Lower lobe of right lung (tissue), 2 donors: Measurements from ENCODE around the gene AEN. TPM values are rescaled to one million over a fixed set of nuclear protein-coding genes. Genes with fewer than 3 reads are reported as not detected.

Experiments used
- ATAC-seq, 2 donors: fragments of 200-7000 bp; cut with Tn5 transposase; one replicate each; pipeline ENCODE4 v1.9.1; 2020 to 2022; ENCODE audit warnings: mild to moderate bottlenecking in 2 of 2, moderate library complexity in 2 of 2
- DNase-seq: peaks from one replicate; pipeline ENCODE4 v3.0.0-alpha.2; 2020
- H3K27ac ChIP-seq: fragments of 200-600 bp; one replicate; pipeline ENCODE4 v1.8.0; 2022
- H3K27me3 ChIP-seq: fragments of 200-600 bp; one replicate; pipeline ENCODE4 v1.8.0; 2022; ENCODE audit warnings: low read depth
- H3K36me3 ChIP-seq: fragments of 200-600 bp; one replicate; pipeline ENCODE4 v1.8.0; 2022; ENCODE audit warnings: mild to moderate bottlenecking
- H3K4me1 ChIP-seq: fragments of 200-600 bp; one replicate; pipeline ENCODE4 v1.8.0; 2022
- H3K4me3 ChIP-seq: fragments of 200-600 bp; one replicate; pipeline ENCODE4 v1.8.0; 2022; ENCODE audit warnings: mild to moderate bottlenecking
- H3K9me3 ChIP-seq: fragments of 200-600 bp; one replicate; pipeline ENCODE4 v1.8.0; 2022
- intact Hi-C: fragments of 100-400 bp; cut with DNase I; formaldehyde crosslinking; loops from one replicate; pipeline ENCODE4 v1.11.0; 2022
- total RNA-seq: library from RNA; stranded (reverse); fragmentation: NEBNext Ultra II Directional; extraction: Animal tissue kit (Norgen Biotek cat#: 25700); gene quantifications from one replicate; pipeline ENCODE4 v1.2.1, GENCODE V29; 2021
- TF ChIP-seq, protein P1 (sequence below): fragments of 200-600 bp; IDR thresholded peaks from one replicate; pipeline ENCODE4 v1.8.0; 2022; ENCODE audit warnings: antibody characterized with exemption, mild to moderate bottlenecking
- donor health status: DM: no; HTN: yes; CAD: no; lungs with severe emphysema.

Gene AEN
- total RNA-seq, 1 donor from 2014 or later: 23.8 TPM

DNA sequence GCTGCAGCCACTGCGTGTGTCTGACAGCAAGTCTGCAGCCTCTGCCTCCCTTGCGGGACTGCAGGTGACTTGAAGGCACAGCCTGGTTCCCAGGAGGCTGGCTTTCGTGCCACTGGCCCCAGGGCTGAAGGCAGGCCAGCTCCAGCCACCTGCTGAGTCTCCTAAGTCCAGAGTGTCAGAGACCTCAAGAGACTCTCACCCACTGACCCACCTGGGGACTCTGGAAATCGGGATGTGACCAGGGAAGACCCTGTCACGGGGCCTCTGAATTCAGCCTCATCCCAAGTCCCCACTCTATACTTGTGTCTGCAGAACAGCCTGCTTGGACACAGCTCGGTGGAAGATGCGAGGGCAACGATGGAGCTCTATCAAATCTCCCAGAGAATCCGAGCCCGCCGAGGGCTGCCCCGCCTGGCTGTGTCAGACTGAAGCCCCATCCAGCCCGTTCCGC is 34.0 kb downstream of the AEN start:
- TF ChIP-seq, protein P1, sequence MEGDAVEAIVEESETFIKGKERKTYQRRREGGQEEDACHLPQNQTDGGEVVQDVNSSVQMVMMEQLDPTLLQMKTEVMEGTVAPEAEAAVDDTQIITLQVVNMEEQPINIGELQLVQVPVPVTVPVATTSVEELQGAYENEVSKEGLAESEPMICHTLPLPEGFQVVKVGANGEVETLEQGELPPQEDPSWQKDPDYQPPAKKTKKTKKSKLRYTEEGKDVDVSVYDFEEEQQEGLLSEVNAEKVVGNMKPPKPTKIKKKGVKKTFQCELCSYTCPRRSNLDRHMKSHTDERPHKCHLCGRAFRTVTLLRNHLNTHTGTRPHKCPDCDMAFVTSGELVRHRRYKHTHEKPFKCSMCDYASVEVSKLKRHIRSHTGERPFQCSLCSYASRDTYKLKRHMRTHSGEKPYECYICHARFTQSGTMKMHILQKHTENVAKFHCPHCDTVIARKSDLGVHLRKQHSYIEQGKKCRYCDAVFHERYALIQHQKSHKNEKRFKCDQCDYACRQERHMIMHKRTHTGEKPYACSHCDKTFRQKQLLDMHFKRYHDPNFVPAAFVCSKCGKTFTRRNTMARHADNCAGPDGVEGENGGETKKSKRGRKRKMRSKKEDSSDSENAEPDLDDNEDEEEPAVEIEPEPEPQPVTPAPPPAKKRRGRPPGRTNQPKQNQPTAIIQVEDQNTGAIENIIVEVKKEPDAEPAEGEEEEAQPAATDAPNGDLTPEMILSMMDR: no peak
- Histone ChIP-seq H3K9me3 (no peaks in the 10 kb centered on the region), H3K4me3 (no peak overlapping the region), H3K36me3 (peaks cover 4% of the 10 kb centered on the region), H3K4me1 (peaks cover 4% of the 10 kb centered on the region), H3K27ac (no peak overlapping the region), H3K27me3 (no peaks in the 10 kb centered on the region)
- intact Hi-C loops: no loop called here
- ATAC-seq: no peak
- no peak for DNase-seq

DNA sequence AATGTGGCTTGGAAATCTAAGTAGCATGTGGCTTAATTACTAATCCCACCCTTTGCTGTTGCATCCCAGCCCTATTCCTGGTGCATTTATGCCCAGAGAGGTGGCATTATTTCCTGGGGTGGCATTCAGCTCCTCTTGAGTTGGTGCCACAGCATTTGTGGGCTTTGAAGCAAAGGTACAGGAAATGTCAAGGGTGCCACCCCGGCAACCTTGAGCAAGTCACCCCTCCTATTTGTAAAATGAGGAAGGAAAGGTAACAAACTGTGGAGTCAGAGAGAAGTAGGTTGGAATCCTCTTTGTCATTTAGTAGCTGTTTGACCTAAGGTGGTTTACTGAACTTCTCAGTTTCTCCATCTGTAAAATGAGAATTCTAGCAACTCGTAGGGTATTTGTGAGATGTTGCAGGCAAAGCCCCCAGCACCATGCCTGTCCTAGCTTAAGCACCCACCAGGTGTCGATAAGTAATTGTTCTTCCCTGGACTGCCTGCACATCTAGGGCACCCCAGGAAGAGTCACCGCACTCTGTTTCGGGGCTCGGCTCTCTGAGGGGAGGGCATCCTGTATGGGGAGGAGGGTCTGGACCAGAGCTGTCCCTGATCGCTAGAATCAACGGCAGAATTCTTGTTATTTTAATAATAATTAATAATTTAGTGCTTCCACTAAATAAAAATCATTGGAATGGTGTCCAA is 34.8 kb downstream of the AEN start:
- Histone ChIP-seq H3K4me1 (no peaks in the 10 kb centered on the region), H3K9me3 (no peaks in the 10 kb centered on the region), H3K27me3 (no peaks in the 10 kb centered on the region), H3K27ac (no peak overlapping the region), H3K4me3 (no peak overlapping the region), H3K36me3 (no peaks in the 10 kb centered on the region)
- no peak for DNase-seq
- intact Hi-C loops: no loop called here
- TF ChIP-seq, protein P1: no peak
- ATAC-seq: no peak

DNA sequence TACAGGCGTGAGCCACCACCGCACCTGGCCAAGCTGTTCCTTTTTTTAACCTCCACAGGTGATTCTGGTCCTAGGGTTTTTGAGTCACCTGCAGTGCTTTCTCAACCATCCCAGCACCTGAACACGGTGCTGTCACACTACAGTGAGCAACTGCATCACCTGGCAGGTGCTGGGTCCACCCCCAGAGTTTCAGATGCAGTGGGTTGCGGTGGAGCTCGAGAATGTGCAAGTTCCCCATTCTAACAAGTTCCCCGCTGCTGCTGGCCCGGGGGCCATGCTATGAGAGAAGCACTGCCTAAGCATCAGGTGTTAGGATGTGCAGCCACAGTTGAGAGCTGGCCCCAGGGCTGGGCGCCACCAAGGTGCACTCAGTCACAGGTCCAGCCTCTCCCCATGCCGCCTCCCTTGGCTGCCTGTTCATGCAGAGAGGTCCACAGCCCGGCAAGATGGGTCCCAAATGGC is 35.7 kb downstream of the AEN start:
- H3K9me3 ChIP-seq: no peaks in the 10 kb centered on the region
- no peak for DNase-seq
- no peaks in the 10 kb centered on the region for H3K36me3 ChIP-seq
- TF ChIP-seq, protein P1: no peak
- no peaks in the 10 kb centered on the region for H3K27me3 ChIP-seq
- intact Hi-C loops: no loop called here
- no peaks in the 10 kb centered on the region for H3K4me1 ChIP-seq
- ATAC-seq: peak in 1 of 2 donors; percentile 13
- no peak overlapping the region for H3K27ac ChIP-seq
- H3K4me3 ChIP-seq: no peak overlapping the region

DNA sequence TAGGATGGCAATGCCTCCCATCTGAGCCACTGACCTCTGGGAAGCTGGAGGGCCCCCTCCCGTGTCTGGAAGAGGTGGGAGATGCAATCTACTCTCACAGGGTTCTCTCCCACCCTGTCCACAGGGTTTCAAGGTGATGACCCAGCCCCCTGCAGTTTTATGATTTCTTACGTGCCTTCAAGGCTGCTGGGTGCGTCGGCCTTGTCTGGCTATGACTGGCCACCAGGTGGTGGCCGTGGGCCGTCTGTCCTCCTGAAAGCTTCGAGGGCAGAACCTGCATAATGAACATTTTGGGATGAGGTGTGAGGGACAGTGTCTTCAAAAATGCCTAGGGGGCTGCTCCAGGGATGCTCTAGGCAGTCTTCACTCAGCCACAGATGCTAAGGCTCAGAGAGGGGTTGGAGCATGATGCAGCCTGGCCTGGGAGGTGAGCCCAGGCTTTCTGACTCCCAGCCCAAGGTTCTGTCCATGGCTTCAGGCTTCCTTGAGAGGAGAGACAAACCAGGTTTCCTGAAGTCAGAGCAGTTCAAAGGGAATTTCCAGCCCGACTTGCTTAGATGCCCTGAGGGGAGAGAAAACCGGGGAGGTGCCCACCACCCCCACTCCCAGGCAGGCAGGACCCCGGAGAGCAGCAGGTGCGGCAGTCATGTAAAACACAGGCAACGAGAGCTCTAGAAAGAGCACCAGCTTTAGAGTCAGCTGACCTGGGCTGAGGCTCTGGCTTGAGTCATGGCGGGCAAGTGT is 36.4 kb downstream of the AEN start:
- intact Hi-C loops: no loop called here
- ATAC-seq (peak; percentile 5 to 47), DNase-seq (no peak)
- Histone ChIP-seq H3K36me3 (no peaks in the 10 kb centered on the region), H3K27me3 (no peaks in the 10 kb centered on the region), H3K27ac (no peak overlapping the region), H3K4me1 (no peaks in the 10 kb centered on the region), H3K9me3 (no peaks in the 10 kb centered on the region), H3K4me3 (no peak overlapping the region)
- TF ChIP-seq, protein P1: peak; percentile 44

DNA sequence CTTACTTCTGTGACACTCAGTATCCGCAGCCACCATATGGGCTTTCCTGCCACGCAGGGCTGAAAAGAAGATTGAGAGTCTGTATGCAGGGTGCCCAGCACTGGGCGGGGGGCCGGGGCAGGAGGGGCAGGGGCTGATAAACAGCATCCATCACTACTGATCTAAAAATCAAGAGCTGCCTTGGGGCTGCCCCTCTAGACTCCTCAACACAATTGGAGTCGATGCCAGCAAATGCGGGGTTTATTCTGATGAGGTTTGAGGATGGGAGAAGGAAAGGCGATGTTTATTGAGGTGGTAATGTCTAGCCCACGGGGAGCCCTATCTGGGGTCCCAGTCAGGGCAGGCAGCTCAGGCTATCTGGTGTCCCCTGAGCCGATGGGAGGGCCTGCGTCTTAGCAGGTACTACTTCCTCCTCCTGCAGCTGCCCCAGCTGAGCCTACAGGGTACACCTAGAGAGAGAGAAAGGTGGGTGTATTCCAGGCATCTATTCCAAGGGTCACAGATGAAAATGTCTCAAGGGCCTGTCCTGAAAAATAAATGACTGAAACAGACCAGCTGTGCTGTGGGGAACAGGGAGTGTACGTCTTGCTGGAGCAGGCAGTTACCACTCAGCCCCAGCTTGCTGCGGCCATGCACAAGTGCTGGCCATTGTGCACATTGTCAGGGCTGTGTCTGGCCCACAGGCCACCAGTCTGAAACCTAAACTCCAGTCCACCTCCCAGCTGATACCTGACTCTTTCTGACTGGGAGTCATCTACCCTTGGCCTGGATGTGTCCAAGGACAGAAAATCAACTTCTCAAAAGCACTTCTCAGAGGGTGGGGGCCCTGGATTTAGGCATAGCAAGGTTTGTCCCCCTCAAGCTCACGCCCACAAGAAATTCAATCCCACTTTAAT is 37.2 kb downstream of the AEN start:
- Histone ChIP-seq H3K36me3 (no peaks in the 10 kb centered on the region), H3K4me1 (no peaks in the 10 kb centered on the region), H3K9me3 (no peaks in the 10 kb centered on the region), H3K27ac (no peak overlapping the region), H3K27me3 (no peaks in the 10 kb centered on the region), H3K4me3 (no peak overlapping the region)
- TF ChIP-seq, protein P1: no peak
- DNase-seq (no peak), ATAC-seq (no peak)
- intact Hi-C loops: no loop called here
